ENCODE results near the gene PARN. TPM values are rescaled to one million over a fixed set of nuclear protein-coding genes. Genes with fewer than 3 reads are reported as not detected.

Gene PARN
- polyA plus RNA-seq, 3 donors: 18.4 to 24.4 (median 19.1) TPM

- Mint-ChIP-seq H3K27ac (peak overlapping the region in 1 of 7 donors; percentile 10), H3K4me3 (no peak overlapping the region), H3K36me3 (peaks cover 15 to 24% of the 10 kb centered on the region in 2 donors), H3K9me3 (peaks cover 0 to 5% (median 0%) of the 10 kb centered on the region in 7 donors), H3K27me3 (ENCODE audit: low read depth in 3 of 3) (peaks cover 0 to 5% (median 0%) of the 10 kb centered on the region in 3 donors), H3K4me1 (no peaks in the 10 kb centered on the region)
- Histone ChIP-seq H3K4me1 (ENCODE audit: control insufficient read depth in 1 of 2, insufficient read depth in 2 of 2, low read length in 2 of 2) (no peaks in the 10 kb centered on the region), H4K20me1 (ENCODE audit: insufficient read depth, low read length) (no peaks in the 10 kb centered on the region), H3K9me3 (replicated peaks in 1 of 2; ENCODE audit: control insufficient read depth in 1 of 2, insufficient read depth in 1 of 2, low read length in 2 of 2) (no peaks in the 10 kb centered on the region), H2AFZ (ENCODE audit: insufficient read depth, low read depth, low read length, poor library complexity, severe bottlenecking) (no peak overlapping the region), H3K9ac (ENCODE audit: insufficient read depth, low read length, poor library complexity, severe bottlenecking) (no peak overlapping the region), H3K4me3 (replicated peaks in 1 of 3; ENCODE audit: low read depth in 2 of 3, low read length in 3 of 3) (no peak overlapping the region), H3K79me2 (ENCODE audit: insufficient read depth, low read length) (no peaks in the 10 kb centered on the region), H3K4me2 (replicated peaks; ENCODE audit: extremely low read depth, low read length, poor library complexity, severe bottlenecking) (no peak overlapping the region), H3K36me3 (replicated peaks in 1 of 2; ENCODE audit: control insufficient read depth in 1 of 2, insufficient read depth in 2 of 2, low read length in 2 of 2) (peaks cover 12 to 23% of the 10 kb centered on the region in 2 donors), H3K27me3 (ENCODE audit: control insufficient read depth in 2 of 2, insufficient read depth in 2 of 2, low read length in 2 of 2) (no peaks in the 10 kb centered on the region), H3K27ac (ENCODE audit: low read depth in 1 of 2, low read length in 2 of 2) (no peak overlapping the region)
- DNase-seq: no peak
- intact Hi-C loops (cut with micrococcal nuclease): no loop called here
- WGBS (ENCODE audit: insufficient coverage): 71% methylated on average over 3 of the region's 7 CpGs
- TF ChIP-seq CTCF (IDR thresholded peaks at IDR 0.05): no peak
Measured at GRCh38 chr16:14672403-14672971, 42.4 kb upstream of the PARN start.

- Mint-ChIP-seq H3K4me3 (no peak overlapping the region), H3K27ac (no peak overlapping the region), H3K36me3 (peaks cover 41 to 51% of the 10 kb centered on the region in 2 donors), H3K27me3 (ENCODE audit: low read depth in 3 of 3) (peaks cover 0 to 3% (median 0%) of the 10 kb centered on the region in 3 donors), H3K4me1 (no peaks in the 10 kb centered on the region), H3K9me3 (no peaks in the 10 kb centered on the region)
- H3K9ac ChIP-seq (ENCODE audit: insufficient read depth, low read length, poor library complexity, severe bottlenecking): no peak overlapping the region
- no peak overlapping the region for H2AFZ ChIP-seq (ENCODE audit: insufficient read depth, low read depth, low read length, poor library complexity, severe bottlenecking)
- no peaks in the 10 kb centered on the region for H4K20me1 ChIP-seq (ENCODE audit: insufficient read depth, low read length)
- H3K4me2 ChIP-seq (replicated peaks; ENCODE audit: extremely low read depth, low read length, poor library complexity, severe bottlenecking): no peak overlapping the region
- TF ChIP-seq CTCF (IDR thresholded peaks at IDR 0.05): no peak
- intact Hi-C loops (cut with micrococcal nuclease): no loop called here
- 100% methylated on average over 3 of the region's 4 CpGs for WGBS (ENCODE audit: insufficient coverage)
- no peak overlapping the region for H3K27ac ChIP-seq (ENCODE audit: low read depth in 1 of 2, low read length in 2 of 2)
- H3K9me3 ChIP-seq (replicated peaks in 1 of 2; ENCODE audit: control insufficient read depth in 1 of 2, insufficient read depth in 1 of 2, low read length in 2 of 2): no peaks in the 10 kb centered on the region
- no peaks in the 10 kb centered on the region for H3K79me2 ChIP-seq (ENCODE audit: insufficient read depth, low read length)
- peaks cover 37 to 50% of the 10 kb centered on the region in 2 donors for H3K36me3 ChIP-seq (replicated peaks in 1 of 2; ENCODE audit: control insufficient read depth in 1 of 2, insufficient read depth in 2 of 2, low read length in 2 of 2)
- no peak overlapping the region for H3K4me3 ChIP-seq (replicated peaks in 1 of 3; ENCODE audit: low read depth in 2 of 3, low read length in 3 of 3)
- no peaks in the 10 kb centered on the region for H3K4me1 ChIP-seq (ENCODE audit: control insufficient read depth in 1 of 2, insufficient read depth in 2 of 2, low read length in 2 of 2)
- no peaks in the 10 kb centered on the region for H3K27me3 ChIP-seq (ENCODE audit: control insufficient read depth in 2 of 2, insufficient read depth in 2 of 2, low read length in 2 of 2)
- DNase-seq: no peak
Measured at GRCh38 chr16:14669776-14670175, 39.7 kb upstream of the PARN start.

All from CD14-positive monocyte (primary cell).